ENCODE data around the gene TBC1D5. TPM values are rescaled to one million over a fixed set of nuclear protein-coding genes. Genes with fewer than 3 reads are reported as not detected.

The TBC1D5 gene
- total RNA-seq, 1 donor from 2014 or later, result 75.6 TPM

DNA sequence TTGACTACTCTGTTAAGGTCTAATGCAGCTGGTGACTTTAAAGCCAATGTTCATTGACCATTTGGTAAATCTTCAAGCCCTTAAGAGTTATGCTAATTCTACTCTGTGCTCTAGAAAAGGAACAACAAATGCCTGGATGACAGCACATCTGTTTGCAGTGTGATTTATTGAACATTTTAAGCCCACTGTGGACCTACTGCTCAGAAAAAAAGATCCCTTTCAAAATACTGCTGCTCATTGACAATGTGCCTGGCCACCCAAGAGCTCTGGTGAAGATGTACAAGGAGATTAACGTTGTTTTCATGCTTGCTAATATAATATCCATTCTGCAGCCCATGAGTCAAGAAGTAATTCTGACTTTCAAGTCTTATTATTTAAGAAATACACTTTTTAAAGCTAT is 110.8 kb downstream of the TBC1D5 start:
- intact Hi-C loops (cut with DNase I), result no loop called here
- Histone ChIP-seq H3K9me3 (no peaks in the 10 kb centered on the region), H3K27me3 (ENCODE audit: low read depth) (no peaks in the 10 kb centered on the region), H3K4me1 (peaks cover 17% of the 10 kb centered on the region), H3K27ac (no peak overlapping the region), H3K36me3 (no peaks in the 10 kb centered on the region), H3K4me3 (no peak overlapping the region)
- TF ChIP-seq, protein P1, sequence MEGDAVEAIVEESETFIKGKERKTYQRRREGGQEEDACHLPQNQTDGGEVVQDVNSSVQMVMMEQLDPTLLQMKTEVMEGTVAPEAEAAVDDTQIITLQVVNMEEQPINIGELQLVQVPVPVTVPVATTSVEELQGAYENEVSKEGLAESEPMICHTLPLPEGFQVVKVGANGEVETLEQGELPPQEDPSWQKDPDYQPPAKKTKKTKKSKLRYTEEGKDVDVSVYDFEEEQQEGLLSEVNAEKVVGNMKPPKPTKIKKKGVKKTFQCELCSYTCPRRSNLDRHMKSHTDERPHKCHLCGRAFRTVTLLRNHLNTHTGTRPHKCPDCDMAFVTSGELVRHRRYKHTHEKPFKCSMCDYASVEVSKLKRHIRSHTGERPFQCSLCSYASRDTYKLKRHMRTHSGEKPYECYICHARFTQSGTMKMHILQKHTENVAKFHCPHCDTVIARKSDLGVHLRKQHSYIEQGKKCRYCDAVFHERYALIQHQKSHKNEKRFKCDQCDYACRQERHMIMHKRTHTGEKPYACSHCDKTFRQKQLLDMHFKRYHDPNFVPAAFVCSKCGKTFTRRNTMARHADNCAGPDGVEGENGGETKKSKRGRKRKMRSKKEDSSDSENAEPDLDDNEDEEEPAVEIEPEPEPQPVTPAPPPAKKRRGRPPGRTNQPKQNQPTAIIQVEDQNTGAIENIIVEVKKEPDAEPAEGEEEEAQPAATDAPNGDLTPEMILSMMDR (IDR thresholded peaks at IDR 0.05), result no peak
- DNase-seq (no peak), ATAC-seq (no peak)

DNA sequence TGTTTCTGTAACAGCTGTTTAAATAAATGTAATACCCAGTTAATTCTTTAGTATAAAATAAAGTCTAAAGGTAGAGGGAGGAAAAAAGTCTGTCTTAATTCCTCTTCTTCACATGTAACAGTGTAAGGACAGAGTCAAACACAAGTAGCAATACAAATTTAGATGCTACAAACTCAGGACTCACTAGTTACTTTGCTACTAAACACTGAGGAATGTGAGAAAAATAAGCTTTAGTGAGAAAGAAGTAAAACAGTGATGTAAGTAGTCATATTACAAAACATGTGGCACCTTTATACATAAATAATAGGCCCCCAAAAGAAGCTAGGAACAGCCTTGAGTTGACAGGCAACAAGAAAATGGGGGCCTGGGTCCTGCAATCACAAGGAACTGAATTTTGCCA is 113.0 kb downstream of the TBC1D5 start:
- DNase-seq (no peak), ATAC-seq (no peak)
- no peaks in the 10 kb centered on the region for H3K36me3 ChIP-seq
- H3K27me3 ChIP-seq (ENCODE audit: low read depth), result no peaks in the 10 kb centered on the region
- TF ChIP-seq, protein P1 (IDR thresholded peaks at IDR 0.05), result no peak
- no peak overlapping the region for H3K27ac ChIP-seq
- H3K9me3 ChIP-seq, result no peaks in the 10 kb centered on the region
- H3K4me3 ChIP-seq, result no peak overlapping the region
- intact Hi-C loops (cut with DNase I), result no loop called here
- peaks cover 7% of the 10 kb centered on the region for H3K4me1 ChIP-seq

DNA sequence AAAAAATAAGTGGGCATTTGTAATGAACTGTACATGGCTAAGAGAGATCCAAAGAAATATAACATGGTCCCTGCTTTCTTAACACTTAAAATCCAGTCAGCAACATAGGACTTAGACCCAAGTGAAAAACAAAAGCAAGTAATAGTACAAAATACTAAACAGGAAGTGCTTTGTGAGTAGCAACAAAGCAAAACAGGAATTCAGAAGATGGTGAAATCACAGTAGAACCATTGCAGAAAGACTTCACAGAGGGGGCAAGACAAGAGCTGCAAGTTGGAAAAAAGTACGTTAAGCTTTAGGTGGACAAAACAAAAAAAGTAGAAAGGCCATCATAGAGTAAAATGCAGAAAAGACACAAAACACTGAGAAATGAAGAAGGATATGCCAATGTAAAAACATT is 116.0 kb downstream of the TBC1D5 start:
- H3K36me3 ChIP-seq, result peaks cover 5% of the 10 kb centered on the region
- no peak for DNase-seq
- no peak for ATAC-seq
- TF ChIP-seq, protein P1 (IDR thresholded peaks at IDR 0.05), result no peak
- no peak overlapping the region for H3K4me3 ChIP-seq
- intact Hi-C loops (cut with DNase I), result no loop called here
- no peaks in the 10 kb centered on the region for H3K27me3 ChIP-seq (ENCODE audit: low read depth)
- peaks cover 7% of the 10 kb centered on the region for H3K4me1 ChIP-seq
- H3K9me3 ChIP-seq, result no peaks in the 10 kb centered on the region
- no peak overlapping the region for H3K27ac ChIP-seq

DNA sequence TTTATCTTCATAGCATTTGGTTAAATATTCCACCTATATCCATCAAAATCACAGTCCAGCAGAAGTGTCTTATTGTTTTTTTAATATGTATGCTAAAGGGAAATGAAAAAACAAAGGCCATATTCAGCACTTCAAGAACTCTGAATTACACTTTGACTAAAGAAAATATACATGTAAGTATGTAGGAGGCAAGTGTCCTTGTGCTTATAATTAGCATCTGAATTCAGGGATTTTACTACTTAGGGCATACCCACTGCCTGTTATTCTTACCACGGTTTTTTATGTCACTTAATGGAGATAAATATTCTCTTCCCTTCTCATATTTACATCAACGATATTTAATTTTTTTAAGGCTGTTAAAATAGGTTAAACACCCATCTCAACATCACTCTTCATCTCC is 117.3 kb downstream of the TBC1D5 start:
- intact Hi-C loops (cut with DNase I), result no loop called here
- ATAC-seq (no peak), DNase-seq (no peak)
- TF ChIP-seq, protein P1 (IDR thresholded peaks at IDR 0.05), result no peak
- Histone ChIP-seq H3K27ac (no peak overlapping the region), H3K9me3 (no peaks in the 10 kb centered on the region), H3K36me3 (peaks cover 5% of the 10 kb centered on the region), H3K27me3 (ENCODE audit: low read depth) (no peaks in the 10 kb centered on the region), H3K4me1 (peaks cover 7% of the 10 kb centered on the region), H3K4me3 (no peak overlapping the region)

DNA sequence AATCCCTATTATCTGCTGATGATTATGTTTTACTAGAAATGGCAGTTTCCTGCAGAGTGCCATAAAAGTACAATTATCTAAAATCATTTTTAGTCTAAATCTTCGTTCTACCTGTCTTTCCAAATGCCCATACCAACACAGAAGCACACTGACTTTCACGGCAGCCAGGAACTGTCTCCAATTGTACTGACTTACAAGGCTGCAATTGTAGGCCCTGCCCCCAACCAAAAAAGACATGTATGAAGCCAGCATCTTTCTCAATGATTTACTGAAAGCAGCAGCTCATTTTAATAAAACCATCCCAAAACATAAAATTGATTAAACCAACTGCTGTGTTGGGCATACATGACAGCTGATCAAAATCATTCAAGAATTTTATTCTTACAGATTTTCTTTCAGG is 119.0 kb downstream of the TBC1D5 start:
- intact Hi-C loops (cut with DNase I), result no loop called here

More for the DNA sequence above, 119.0 kb downstream of the TBC1D5 start:
- H3K27me3 ChIP-seq (ENCODE audit: low read depth), result no peaks in the 10 kb centered on the region
- no peak overlapping the region for H3K4me3 ChIP-seq
- H3K9me3 ChIP-seq, result no peaks in the 10 kb centered on the region
- H3K36me3 ChIP-seq, result peaks cover 10% of the 10 kb centered on the region
- no peak overlapping the region for H3K27ac ChIP-seq
- ATAC-seq, result no peak
- TF ChIP-seq, protein P1 (IDR thresholded peaks at IDR 0.05), result no peak
- DNase-seq, result no peak
- peaks cover 7% of the 10 kb centered on the region for H3K4me1 ChIP-seq
